Common myeloid progenitor, CD34-positive (primary cell): ENCODE measurements around the gene FGD4.
A peak's percentile ranks its signal among the peaks of the same experiment; 100 is the strongest.

Experiments
- CTCF ChIA-PET: fragments of 350-600 bp; sonication (Branson Sonifier 250); formaldehyde crosslinking; loops from one replicate; lab custom pipeline; 2021; ENCODE audit warnings: antibody characterized with exemption; lab: Charles Lee
- POLR2A ChIA-PET: fragments of 350-600 bp; sonication (Branson Sonifier 250); formaldehyde crosslinking; loops from one replicate; lab custom pipeline; 2021; ENCODE audit warnings: antibody characterized with exemption; lab: Charles Lee
- DNase-seq, 3 donors: peaks; one replicate each; pipeline versions ENCODE4 v3.0.0 to v3.0.0-alpha.2; 2013
- H3K27ac ChIP-seq, 2 experiments: 1 replicate in 1 of 2; 2 replicates in 1 of 2; pipeline ENCODE4 v1.7.0; 2013; ENCODE audit warnings: inconsistent platforms in 2 of 2, low read length in 2 of 2, mild to moderate bottlenecking in 2 of 2, low read depth in 1 of 2, moderate library complexity in 1 of 2; ENCODE audit not compliant: severe bottlenecking in 2 of 2, insufficient read depth in 1 of 2, poor library complexity in 1 of 2
- H3K27me3 ChIP-seq, 5 experiments: replicated peaks in 2 of 5; 1 replicate in 3 of 5; 2 replicates in 2 of 5; pipeline versions ENCODE4 v1.6.1 to v1.7.0; 2013; ENCODE audit warnings: low read length in 4 of 5, mild to moderate bottlenecking in 2 of 5, moderate library complexity in 2 of 5, inconsistent platforms in 1 of 5; ENCODE audit not compliant: insufficient read depth in 5 of 5, control insufficient read depth in 4 of 5
- H3K36me3 ChIP-seq, 4 experiments: 1 replicate in 2 of 4; 2 replicates in 2 of 4; pipeline versions ENCODE4 v1.6.1 to v1.7.0; 2013; ENCODE audit warnings: low read length in 3 of 4, control low read depth in 1 of 4, mild to moderate bottlenecking in 1 of 4; ENCODE audit not compliant: control insufficient read depth in 4 of 4, insufficient read depth in 4 of 4
- H3K4me1 ChIP-seq, 4 experiments: 1 replicate in 3 of 4; 2 replicates in 1 of 4; pipeline versions ENCODE4 v1.6.1 to v1.7.1; 2013; ENCODE audit warnings: low read length in 3 of 4, mild to moderate bottlenecking in 3 of 4, control low read depth in 1 of 4, inconsistent platforms in 1 of 4, moderate library complexity in 1 of 4; ENCODE audit not compliant: control insufficient read depth in 4 of 4, insufficient read depth in 4 of 4; ENCODE audit errors: control extremely low read depth in 1 of 4
- H3K4me3 ChIP-seq, 7 experiments: 1 replicate in 4 of 7; 2 replicates in 3 of 7; pipeline versions ENCODE4 v1.5.1 to v1.7.0; 2013; ENCODE audit warnings: mild to moderate bottlenecking in 7 of 7, low read length in 6 of 7, moderate library complexity in 6 of 7, inconsistent platforms in 2 of 7, low read depth in 2 of 7, control low read depth in 1 of 7; ENCODE audit not compliant: insufficient read depth in 4 of 7, control insufficient read depth in 1 of 7; ENCODE audit errors: extremely low read depth in 1 of 7
- H3K9me3 ChIP-seq, 5 experiments: 1 replicate in 4 of 5; 2 replicates in 1 of 5; pipeline versions ENCODE4 v1.6.1 to v1.7.1; 2013; ENCODE audit warnings: low read length in 4 of 5, mild to moderate bottlenecking in 2 of 5, inconsistent platforms in 1 of 5, low read depth in 1 of 5, moderate library complexity in 1 of 5; ENCODE audit not compliant: control insufficient read depth in 4 of 5, insufficient read depth in 2 of 5; ENCODE audit errors: control extremely low read depth in 1 of 5
- WGBS: methylation state at CpG from one replicate; pipeline ENCODE4 v1.1.5; 2013; ENCODE audit not compliant: insufficient coverage; 5-methylcytosine and 5-hydroxymethylcytosine counted together

Gene FGD4

GRCh38 chr12:32460638-32461037, 61.3 kb downstream of the FGD4 start:
- Histone ChIP-seq H3K27ac (no peak overlapping the region), H3K36me3 (no peaks in the 10 kb centered on the region), H3K9me3 (peaks cover 0 to under 1% (median 0%) of the 10 kb centered on the region in 5 experiments), H3K27me3 (no peaks in the 10 kb centered on the region), H3K4me3 (no peak overlapping the region), H3K4me1 (peaks cover 2 to 14% (median 9%) of the 10 kb centered on the region in 4 experiments)
- POLR2A ChIA-PET, result no interaction called here
- WGBS, result 100% methylated on average over 1 of the region's 1 CpG
- no peak for DNase-seq
- CTCF ChIA-PET, result interaction anchor here (0.8 to 1.9 kb wide), 2 partner anchors 62 to 197 kb away, joined by 3 to 7 read pairs; no protein-coding TSS in a partner anchor

- H3K4me1 ChIP-seq, result peaks cover 3 to 15% (median 8%) of the 10 kb centered on the region in 4 experiments
- peaks cover 0 to 2% (median 0%) of the 10 kb centered on the region in 5 experiments for H3K9me3 ChIP-seq
- no peak overlapping the region for H3K4me3 ChIP-seq
- H3K27me3 ChIP-seq, result no peaks in the 10 kb centered on the region
- CTCF ChIA-PET, result interaction anchor here (0.7 kb wide), 1 partner anchor 35 kb away, joined by 3 read pairs; no protein-coding TSS in a partner anchor
- H3K36me3 ChIP-seq, result no peaks in the 10 kb centered on the region
- no peak for DNase-seq
- no peak overlapping the region for H3K27ac ChIP-seq
- POLR2A ChIA-PET, result no interaction called here
- WGBS, result no CpG with 5 or more reads among the region's 2 CpGs
Measured at GRCh38 chr12:32462908-32463307, 63.5 kb downstream of the FGD4 start.

- no peak for DNase-seq
- no peak overlapping the region for H3K27ac ChIP-seq
- H3K9me3 ChIP-seq, result peaks cover 0 to 2% (median 0%) of the 10 kb centered on the region in 5 experiments
- H3K4me1 ChIP-seq, result peaks cover 4 to 21% (median 13%) of the 10 kb centered on the region in 4 experiments
- no peaks in the 10 kb centered on the region for H3K36me3 ChIP-seq
- no peak overlapping the region for H3K4me3 ChIP-seq
- H3K27me3 ChIP-seq, result no peaks in the 10 kb centered on the region
- no CpG with 5 or more reads among the region's 1 CpG for WGBS
- CTCF ChIA-PET, result interaction anchor here (1.0 to 2.7 kb wide), 3 partner anchors 9 to 12 kb away, joined by 3 to 12 read pairs (median 4); no protein-coding TSS in a partner anchor
- POLR2A ChIA-PET, result no interaction called here
Measured at GRCh38 chr12:32466187-32466586, 66.8 kb downstream of the FGD4 start.

GRCh38 chr12:32466986-32467711, 67.8 kb downstream of the FGD4 start:
- H3K4me3 ChIP-seq, result no peak overlapping the region
- no peaks in the 10 kb centered on the region for H3K27me3 ChIP-seq
- peak in 1 of 3 donors; percentile 29 for DNase-seq
- no peaks in the 10 kb centered on the region for H3K36me3 ChIP-seq
- H3K4me1 ChIP-seq, result peaks cover 4 to 21% (median 11%) of the 10 kb centered on the region in 4 experiments
- H3K9me3 ChIP-seq, result peaks cover 0 to 2% (median 0%) of the 10 kb centered on the region in 5 experiments
- no peak overlapping the region for H3K27ac ChIP-seq
- WGBS, result 83% methylated on average over 1 of the region's 2 CpGs
- ChIA-PET POLR2A (interaction anchor here (0.5 to 0.8 kb wide), 2 partner anchors 10 to 201 kb away, joined by 3 read pairs; no protein-coding TSS in a partner anchor), CTCF (interaction anchor here (1.0 to 2.7 kb wide), 4 partner anchors 9 to 11 kb away, joined by 3 to 12 read pairs (median 4); no protein-coding TSS in a partner anchor)

GRCh38 chr12:32467959-32468863, 68.9 kb downstream of the FGD4 start:
- H3K27me3 ChIP-seq, result no peaks in the 10 kb centered on the region
- H3K4me1 ChIP-seq, result peaks cover 4 to 21% (median 10%) of the 10 kb centered on the region in 4 experiments
- H3K9me3 ChIP-seq, result peaks cover 0 to 2% (median 0%) of the 10 kb centered on the region in 5 experiments
- ChIA-PET CTCF (interaction anchor here (1.0 to 2.2 kb wide), 3 partner anchors 10 to 54 kb away, joined by 3 to 5 read pairs (median 3); no protein-coding TSS in a partner anchor), POLR2A (no interaction called here)
- 5% methylated on average over 6 of the region's 10 CpGs for WGBS
- H3K4me3 ChIP-seq, result peak overlapping the region in 2 of 7 experiments; percentile 26 to 58
- H3K27ac ChIP-seq, result peak overlapping the region in 1 of 2 experiments; percentile 50
- no peaks in the 10 kb centered on the region for H3K36me3 ChIP-seq
- DNase-seq, result peak in 1 of 3 donors; percentile 41

- H3K27me3 ChIP-seq, result no peaks in the 10 kb centered on the region
- H3K4me1 ChIP-seq, result peaks cover 4 to 26% (median 14%) of the 10 kb centered on the region in 4 experiments
- CTCF ChIA-PET, result no interaction called here
- no peak overlapping the region for H3K27ac ChIP-seq
- DNase-seq, result no peak
- WGBS, result 80% methylated on average over 1 of the region's 3 CpGs
- no peaks in the 10 kb centered on the region for H3K9me3 ChIP-seq
- H3K4me3 ChIP-seq, result no peak overlapping the region
- POLR2A ChIA-PET, result no interaction called here
- H3K36me3 ChIP-seq, result no peaks in the 10 kb centered on the region
Measured at GRCh38 chr12:32470936-32471470, 71.6 kb downstream of the FGD4 start.
